HG02798 (cell line): ENCODE measurements around the gene PCNA.
A peak's percentile ranks its signal among the peaks of the same experiment; 100 is the strongest.

Experiments
- ATAC-seq: cut with Tn5 transposase; IDR thresholded peaks from one replicate; pipeline ENCODE4 v1.9.1; 2021; ENCODE audit warnings: mild to moderate bottlenecking; ENCODE audit not compliant: unreplicated experiment, poor library complexity

Gene PCNA

GRCh38 chr20:5145365-5146098 is 25.8 kb upstream of the PCNA start:
- ATAC-seq = no peak

- no peak for ATAC-seq
Measured at GRCh38 chr20:5143851-5144250, 24.1 kb upstream of the PCNA start.

GRCh38 chr20:5141615-5142014 is 21.9 kb upstream of the PCNA start:
- ATAC-seq = no peak

- no peak for ATAC-seq
Measured at GRCh38 chr20:5140195-5140594, 20.4 kb upstream of the PCNA start.

- ATAC-seq = peak; percentile 28
Measured at GRCh38 chr20:5136096-5136495, 16.3 kb upstream of the PCNA start.

- peak; percentile 58 for ATAC-seq
Measured at GRCh38 chr20:5135363-5136012, 15.7 kb upstream of the PCNA start.

GRCh38 chr20:5133998-5134397 is 14.2 kb upstream of the PCNA start:
- no peak for ATAC-seq

- no peak for ATAC-seq
Measured at GRCh38 chr20:5131502-5131901, 11.7 kb upstream of the PCNA start.

GRCh38 chr20:5128886-5129285 is 9.1 kb upstream of the PCNA start:
- no peak for ATAC-seq

GRCh38 chr20:5127859-5128424 is 8.2 kb upstream of the PCNA start:
- ATAC-seq = no peak

- ATAC-seq = peak; percentile 20
Measured at GRCh38 chr20:5127204-5127858, 7.6 kb upstream of the PCNA start.

GRCh38 chr20:5126512-5127203 is 6.9 kb upstream of the PCNA start, which contains the start of gene CDS2:
Gene CDS2, plus strand, starts transcription at chr20:5127008. Its CDS starts 85 bp downstream, at chr20:5127093.
- ATAC-seq = peak; percentile 93

GRCh38 chr20:5122873-5123260 is 3.1 kb upstream of the PCNA start:
- ATAC-seq = no peak

- no peak for ATAC-seq
Measured at GRCh38 chr20:5120185-5120476, 373 bp upstream of the PCNA start.

GRCh38 chr20:5119143-5119434 is 669 bp downstream of the PCNA start:
- ATAC-seq = no peak

GRCh38 chr20:5118220-5119142 is 1.3 kb downstream of the PCNA start:
- no peak for ATAC-seq

GRCh38 chr20:5116875-5117274 is 2.9 kb downstream of the PCNA start:
- ATAC-seq = no peak

GRCh38 chr20:5114403-5114802 is 5.4 kb downstream of the PCNA start:
- ATAC-seq = no peak

GRCh38 chr20:5113615-5113986 is 6.2 kb downstream of the PCNA start:
- ATAC-seq = no peak

GRCh38 chr20:5109276-5109675 is 10.5 kb downstream of the PCNA start:
- no peak for ATAC-seq
